ENCODE results near the gene ITGA11. TPM values are rescaled to one million over a fixed set of nuclear protein-coding genes. Genes with fewer than 3 reads are reported as not detected.

ITGA11 gene
- total and polyA plus RNA-seq, 10 donors = 0.27 to 17.2 (median 5.8) TPM

DNA sequence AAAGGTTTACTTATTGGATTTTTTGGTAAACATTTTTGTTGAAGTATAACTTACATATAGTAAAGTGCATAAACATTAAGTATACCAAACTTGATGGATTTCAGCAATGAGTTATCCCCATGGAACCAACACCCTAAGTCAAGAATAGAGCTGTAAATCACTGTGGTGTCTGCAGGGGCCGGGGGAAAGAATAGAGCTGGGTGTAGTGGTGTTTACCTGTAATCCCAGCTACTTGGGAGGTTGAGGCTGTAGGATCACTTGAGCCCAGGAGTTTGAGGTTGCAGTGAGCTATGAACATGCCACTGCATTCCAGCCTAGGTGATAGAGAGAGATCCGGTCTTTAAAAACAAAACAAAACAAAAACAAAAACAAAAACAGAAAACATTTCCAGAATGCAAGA is 167.7 kb downstream of the ITGA11 start:
- Histone ChIP-seq H3K4me3 (no peak overlapping the region), H3K27me3 (replicated peaks in 1 of 7) (peaks cover 0 to 17% (median 3%) of the 10 kb centered on the region in 7 donors), H3K4me1 (no peaks in the 10 kb centered on the region), H3K27ac (no peak overlapping the region), H3K9me3 (no peaks in the 10 kb centered on the region), H3K36me3 (no peaks in the 10 kb centered on the region)
- 60 to 84% (median 80%) methylated on average over 2 of the region's 2 CpGs for WGBS, 5 donors
- TF ChIP-seq POLR2A (IDR thresholded peaks at IDR 0.05) = no peak
- TF ChIP-seq POLR2AphosphoS5 (IDR thresholded peaks at IDR 0.05) = no peak
- no peak for TF ChIP-seq CTCF (IDR thresholded peaks at IDR 0.05 in 8 of 11, conservative IDR thresholded peaks at IDR 0.05 in 3 of 11)
- intact Hi-C loops (cut with DNase I; ENCODE audit: low total_unique reads) = no loop called here
- no peak for DNase-seq

- Histone ChIP-seq H3K4me3 (no peak overlapping the region), H3K27ac (no peak overlapping the region), H3K27me3 (replicated peaks in 1 of 7) (peaks cover 0 to 17% (median 3%) of the 10 kb centered on the region in 7 donors), H3K36me3 (no peaks in the 10 kb centered on the region), H3K4me1 (no peaks in the 10 kb centered on the region), H3K9me3 (no peaks in the 10 kb centered on the region)
- TF ChIP-seq POLR2AphosphoS5 (IDR thresholded peaks at IDR 0.05) = no peak
- TF ChIP-seq CTCF (IDR thresholded peaks at IDR 0.05 in 8 of 11, conservative IDR thresholded peaks at IDR 0.05 in 3 of 11) = no peak
- TF ChIP-seq POLR2A (IDR thresholded peaks at IDR 0.05) = no peak
- 65 to 78% (median 77%) methylated on average over 5 of the region's 5 CpGs for WGBS, 5 donors
- intact Hi-C loops (cut with DNase I; ENCODE audit: low total_unique reads) = no loop called here
- no peak for DNase-seq
Observed at GRCh38 chr15:68262514-68263356, 169.2 kb downstream of the ITGA11 start.

DNA sequence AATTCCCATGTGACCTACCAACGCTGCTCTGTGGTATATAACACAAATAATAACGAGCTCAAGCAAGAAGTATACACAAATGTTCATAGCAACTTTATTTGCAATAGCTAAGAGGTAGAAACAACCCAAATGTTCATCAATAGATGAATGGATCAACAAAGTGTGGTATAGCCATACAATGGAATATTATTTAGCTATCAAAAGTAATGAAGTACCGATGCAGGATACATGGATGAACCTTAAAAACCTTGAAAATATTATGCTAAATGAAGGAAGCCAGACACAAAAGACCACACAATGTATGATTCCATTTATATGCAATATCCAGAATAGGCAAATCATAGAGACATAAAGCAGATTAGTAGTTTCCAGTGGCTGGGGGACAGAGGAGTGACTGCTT is 170.0 kb downstream of the ITGA11 start:
- Histone ChIP-seq H3K4me3 (no peak overlapping the region), H3K9me3 (no peaks in the 10 kb centered on the region), H3K27ac (no peak overlapping the region), H3K36me3 (no peaks in the 10 kb centered on the region), H3K27me3 (replicated peaks in 1 of 7) (peaks cover 0 to 23% (median 3%) of the 10 kb centered on the region in 7 donors), H3K4me1 (peaks cover 0 to 6% (median 6%) of the 10 kb centered on the region in 6 donors)
- WGBS, 5 donors = 92 to 96% (median 95%) methylated on average over 3 of the region's 3 CpGs
- intact Hi-C loops (cut with DNase I; ENCODE audit: low total_unique reads) = no loop called here
- no peak for DNase-seq
- TF ChIP-seq CTCF (IDR thresholded peaks at IDR 0.05 in 8 of 11, conservative IDR thresholded peaks at IDR 0.05 in 3 of 11) = no peak
- no peak for TF ChIP-seq POLR2AphosphoS5 (IDR thresholded peaks at IDR 0.05)
- TF ChIP-seq POLR2A (IDR thresholded peaks at IDR 0.05) = no peak

DNA sequence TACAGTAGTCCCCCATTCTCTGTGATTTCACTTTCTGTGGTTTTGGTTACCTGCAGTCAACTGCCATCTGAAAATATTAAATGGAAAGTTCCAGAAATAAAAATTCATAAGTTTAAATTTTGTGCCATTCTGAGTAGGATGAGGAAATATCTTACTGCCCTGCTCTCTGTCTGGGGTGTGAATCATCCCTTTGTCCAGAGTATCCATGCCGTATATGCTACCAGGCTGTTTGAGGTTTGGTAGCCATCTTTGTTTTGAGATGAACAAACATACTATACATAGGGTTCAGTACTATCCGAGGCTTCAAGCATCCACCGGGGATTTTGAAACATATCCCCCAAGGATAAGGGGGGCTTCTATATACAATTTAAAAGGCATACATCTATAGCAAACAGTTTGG is 170.7 kb downstream of the ITGA11 start:
- Histone ChIP-seq H3K27me3 (replicated peaks in 1 of 7) (peaks cover 0 to 31% (median 8%) of the 10 kb centered on the region in 7 donors), H3K27ac (no peak overlapping the region), H3K36me3 (no peaks in the 10 kb centered on the region), H3K9me3 (no peaks in the 10 kb centered on the region), H3K4me3 (no peak overlapping the region), H3K4me1 (peaks cover 0 to 14% (median 12%) of the 10 kb centered on the region in 6 donors)
- TF ChIP-seq POLR2AphosphoS5 (IDR thresholded peaks at IDR 0.05) (no peak), POLR2A (IDR thresholded peaks at IDR 0.05) (no peak), CTCF (IDR thresholded peaks at IDR 0.05 in 8 of 11, conservative IDR thresholded peaks at IDR 0.05 in 3 of 11) (no peak)
- no peak for DNase-seq
- WGBS, 5 donors = 91 to 99% (median 94%) methylated on average over 3 of the region's 3 CpGs
- intact Hi-C loops (cut with DNase I; ENCODE audit: low total_unique reads) = no loop called here

Measured in spleen (tissue), 11 donors.